Activated CD4-positive, CD25-positive, alpha-beta regulatory T cell treated with anti-CD3 and anti-CD28 coated beads, Interleukin-2, amount 50 U/mL, for 24 hours (primary cell): ENCODE results near the gene NEGR1.
"Not testable (repeated sequence)": the region's sequence is repeated elsewhere in the genome, so short reads cannot be mapped to it uniquely, and the experiment has no call there.

Experiments
- ATAC-seq, 2 donors: fragments of 150-1000 bp; cut with Tn5 transposase; one replicate each; pipeline ENCODE4 v1.10.0; 2021; ENCODE audit warnings: mild to moderate bottlenecking in 1 of 2, moderate library complexity in 1 of 2

The NEGR1 gene

GRCh38 chr1:72282271-72283021, at the start of gene NEGR1:
NEGR1 (minus strand) TSS chr1:72282539.
- peak; percentile 66 to 81 for ATAC-seq

DNA sequence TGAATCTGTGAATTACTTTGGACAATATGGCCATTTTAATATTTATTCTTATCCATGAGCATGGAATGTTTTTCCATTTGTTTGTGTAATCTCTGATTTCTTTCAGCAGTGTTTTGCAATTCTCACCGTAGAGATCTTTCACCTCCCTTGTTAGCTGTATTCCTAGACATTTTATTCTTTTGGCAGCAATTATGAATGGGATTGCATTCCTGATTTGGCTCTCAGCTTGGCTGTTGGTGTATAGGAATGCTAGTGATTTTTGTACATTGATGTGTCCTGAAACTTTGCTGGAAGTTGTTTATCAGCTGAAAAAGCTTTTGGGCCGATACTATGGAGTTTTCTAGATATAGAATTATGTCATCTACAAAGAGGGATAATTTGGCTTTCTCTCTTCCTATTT, 44.2 kb upstream of the NEGR1 start:
- no peak for ATAC-seq

- ATAC-seq, result no peak
Observed at GRCh38 chr1:72324451-72324850, 42.1 kb upstream of the NEGR1 start.

- ATAC-seq, result no peak
Observed at GRCh38 chr1:72322910-72323309, 40.6 kb upstream of the NEGR1 start.

- no peak for ATAC-seq
Observed at GRCh38 chr1:72296501-72296900, 14.2 kb upstream of the NEGR1 start.

DNA sequence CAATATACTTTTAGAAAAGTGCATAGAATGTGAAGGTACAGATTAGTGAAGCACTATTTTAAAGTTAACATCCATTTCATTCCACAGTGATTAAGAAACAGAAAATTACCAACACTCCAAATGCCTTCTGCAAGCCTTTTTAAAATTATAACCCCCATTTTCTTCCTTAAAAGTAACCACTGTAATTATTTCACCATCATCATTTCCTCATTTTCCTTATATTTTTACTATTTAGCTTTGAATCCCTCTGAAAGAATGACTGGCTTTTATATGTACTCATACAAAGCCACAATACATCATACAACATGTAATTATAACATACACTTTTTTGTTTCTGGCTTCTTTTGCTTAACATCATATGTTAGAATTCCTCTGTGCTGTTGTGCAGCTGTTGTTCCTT, 6.5 kb upstream of the NEGR1 start:
- ATAC-seq, result no peak

GRCh38 chr1:72286401-72286800, 4.1 kb upstream of the NEGR1 start:
- ATAC-seq, result no peak

GRCh38 chr1:72285074-72285425, 2.7 kb upstream of the NEGR1 start:
- no peak for ATAC-seq

DNA sequence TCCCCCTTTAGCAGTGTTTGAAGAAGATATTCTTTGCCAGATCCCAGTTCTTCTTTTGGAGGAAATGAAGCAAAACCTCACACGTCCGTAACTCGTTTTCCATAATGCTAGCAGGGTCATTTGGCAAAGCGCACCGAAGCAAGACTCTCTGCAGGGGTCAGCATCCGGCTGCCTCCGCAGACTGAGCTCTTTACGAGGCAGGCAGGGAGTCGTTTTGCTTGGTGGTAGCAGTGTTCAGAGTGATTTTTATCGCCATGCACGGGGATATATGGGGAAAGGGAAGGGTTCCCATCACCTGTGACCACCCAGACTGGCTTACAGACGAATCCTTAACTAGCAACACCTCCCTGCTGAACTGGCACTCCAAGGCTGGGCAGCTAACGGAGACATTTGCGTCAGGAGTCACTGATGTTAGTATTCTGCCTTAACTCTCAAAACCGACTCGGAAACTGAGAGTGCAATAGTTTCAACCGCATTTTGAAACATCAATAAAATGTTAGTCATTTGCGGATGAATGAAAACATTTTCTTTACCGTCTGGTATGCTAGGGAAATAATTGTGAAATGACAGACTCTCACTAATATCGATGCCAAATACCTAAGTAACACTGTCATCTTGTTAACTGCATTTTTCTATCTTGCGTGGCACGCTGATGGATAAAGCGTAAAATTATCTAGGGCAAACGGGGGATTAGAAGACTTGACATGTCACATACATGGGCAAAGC, 2.2 kb upstream of the NEGR1 start:
- peak; percentile 33 to 34 for ATAC-seq

DNA sequence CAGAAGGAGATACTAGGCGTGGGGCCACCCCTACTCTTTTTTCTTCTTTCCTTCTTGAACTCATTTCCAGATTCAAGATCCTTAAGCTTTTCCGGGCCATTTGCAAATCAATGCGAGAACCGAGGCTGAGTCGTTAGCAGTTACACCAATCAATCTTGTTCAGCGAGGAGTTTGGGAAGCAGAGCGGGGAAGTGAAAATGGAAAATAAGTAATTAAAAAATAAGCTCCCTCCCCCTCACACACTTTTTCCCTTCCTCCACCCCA, 1.7 kb upstream of the NEGR1 start:
- ATAC-seq, result no peak

DNA sequence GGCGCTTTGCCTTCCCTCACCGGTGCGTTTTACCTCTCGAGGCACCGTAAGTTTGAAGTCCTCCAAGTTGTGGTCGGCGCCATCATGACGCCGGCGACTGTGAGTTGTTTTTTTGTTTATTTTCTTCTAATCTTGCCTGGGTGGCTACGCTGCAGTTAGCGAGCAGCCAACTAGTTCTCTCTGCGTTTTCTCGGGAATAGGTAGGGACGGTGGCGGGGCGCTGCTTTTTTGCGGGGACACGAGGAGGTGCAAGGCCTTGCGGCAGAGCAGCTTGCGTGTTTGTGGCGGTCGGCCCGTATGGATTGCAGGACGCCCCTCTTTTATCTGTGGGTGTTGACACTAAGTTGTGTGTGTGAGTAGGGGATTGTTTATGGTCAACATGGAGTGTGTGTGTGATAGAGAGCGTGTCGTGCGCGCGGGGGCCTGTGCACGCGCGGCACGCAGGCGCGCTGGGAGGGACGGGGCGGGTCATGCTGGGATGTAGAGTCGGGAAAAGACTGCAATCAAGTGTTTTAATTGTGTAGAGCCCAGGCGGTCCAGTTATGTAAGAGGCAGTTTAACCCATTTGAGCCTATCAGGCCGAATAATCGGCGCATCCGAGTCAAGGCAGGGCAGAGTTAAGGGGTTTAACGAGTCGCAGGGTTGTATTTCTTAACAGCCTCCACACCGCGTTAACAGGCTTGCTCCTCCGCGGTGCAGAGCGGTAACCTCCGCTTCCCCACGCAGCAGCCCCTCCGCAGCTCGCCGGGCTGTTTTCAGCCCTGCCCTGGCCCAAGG, 1.2 kb upstream of the NEGR1 start:
- ATAC-seq, result peak in 1 of 2 donors; percentile 23

- no peak for ATAC-seq
Observed at GRCh38 chr1:72283022-72283306, 625 bp upstream of the NEGR1 start.

DNA sequence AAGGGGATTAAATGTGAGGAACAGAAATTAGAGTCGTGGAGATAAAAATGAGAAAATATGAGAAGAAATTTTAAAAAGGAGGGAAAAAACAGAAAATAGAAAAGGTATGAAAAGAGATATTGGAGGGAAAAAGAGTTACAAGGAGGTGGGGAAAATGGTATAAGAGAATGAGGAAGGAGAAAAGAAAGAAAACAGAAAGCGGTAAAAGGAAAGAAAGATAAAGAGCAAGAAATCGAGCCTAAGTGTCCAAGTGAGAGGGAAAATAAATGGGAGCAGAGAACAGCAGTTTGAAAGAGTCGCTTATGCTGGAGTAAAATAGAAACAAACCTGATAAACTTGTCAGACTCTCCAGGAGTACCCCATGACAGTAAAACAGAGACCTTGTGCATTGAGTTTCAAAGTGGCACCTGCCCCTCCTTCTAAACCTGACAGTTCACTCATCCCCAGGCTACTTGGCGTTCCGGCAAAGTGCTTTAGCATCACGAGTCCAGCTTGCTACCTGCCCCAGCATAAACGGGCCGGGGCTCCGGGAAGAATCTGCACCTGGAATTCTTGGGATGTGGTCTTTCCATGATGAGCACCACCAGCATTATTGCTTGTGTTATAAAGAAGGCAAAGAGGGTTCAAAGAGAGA, 585 bp downstream of the NEGR1 start:
- no peak for ATAC-seq

- no peak for ATAC-seq
Observed at GRCh38 chr1:72281144-72281543, 1.2 kb downstream of the NEGR1 start.

DNA sequence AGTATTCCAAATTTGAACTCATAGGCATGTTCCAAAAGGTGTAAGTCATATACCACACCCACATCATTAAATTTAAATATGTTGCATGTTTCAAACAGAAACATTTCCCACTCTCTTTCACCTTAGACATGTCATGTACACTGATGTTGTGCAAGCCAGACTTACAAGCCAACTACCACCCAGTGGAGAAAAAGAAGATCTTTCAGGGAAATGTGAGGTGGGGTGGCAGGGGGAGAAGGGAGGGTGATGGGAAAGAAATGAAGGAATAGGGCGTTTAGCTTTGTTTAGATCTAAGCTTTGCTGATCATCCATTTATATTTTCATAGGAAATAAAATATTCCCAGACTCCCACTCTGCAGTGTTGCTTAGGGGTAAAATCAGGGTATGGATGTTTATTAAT, 1.6 kb downstream of the NEGR1 start:
- ATAC-seq, result no peak

- no peak for ATAC-seq
Observed at GRCh38 chr1:72280131-72280530, 2.2 kb downstream of the NEGR1 start.

- ATAC-seq, result no peak
Observed at GRCh38 chr1:72278461-72278860, 3.9 kb downstream of the NEGR1 start.

GRCh38 chr1:72271555-72272085, 10.7 kb downstream of the NEGR1 start:
- ATAC-seq, result no peak

- no peak for ATAC-seq
Observed at GRCh38 chr1:72262735-72263134, 19.6 kb downstream of the NEGR1 start.

GRCh38 chr1:72253132-72253531, 29.2 kb downstream of the NEGR1 start:
- no peak for ATAC-seq

- no peak for ATAC-seq
Observed at GRCh38 chr1:72241397-72241796, 40.9 kb downstream of the NEGR1 start.

- ATAC-seq, result not testable (repeated sequence)
Observed at GRCh38 chr1:72235931-72236330, 46.4 kb downstream of the NEGR1 start.

DNA sequence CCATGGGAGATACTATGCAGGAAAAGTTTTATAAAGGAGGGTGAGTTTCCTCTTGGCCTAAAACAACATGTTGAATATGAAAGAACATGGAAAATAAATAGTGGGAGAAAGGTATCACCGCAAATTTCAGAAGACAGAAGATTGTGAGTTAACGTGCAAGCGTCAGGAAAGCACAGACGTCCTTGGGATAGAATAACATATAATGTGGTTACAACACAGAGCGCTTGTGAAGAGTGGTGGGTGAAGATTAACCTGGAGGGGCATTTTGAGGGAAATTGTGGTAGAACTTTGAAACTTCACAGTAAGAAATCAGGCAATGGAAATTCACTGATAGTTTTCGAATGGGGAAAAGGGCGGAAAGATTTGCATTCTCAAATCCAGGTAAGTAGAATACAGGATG, 47.3 kb downstream of the NEGR1 start:
- no peak for ATAC-seq

GRCh38 chr1:72230746-72231145, 51.6 kb downstream of the NEGR1 start:
- ATAC-seq, result no peak
